IMR-90 (cell line): ENCODE results near the gene OTOGL.

ENCODE experiments used
- CHD1 ChIP-seq: IDR thresholded peaks from 2 replicates; pipeline ENCODE4 v1.6.1; 2012; ENCODE audit warnings: low read depth, low read length, improper control_type of control experiment
- MAFK ChIP-seq: IDR thresholded peaks from 2 replicates; pipeline ENCODE4 v1.6.1; 2012; ENCODE audit warnings: low read depth, low read length, improper control_type of control experiment
- MAZ ChIP-seq: IDR thresholded peaks from 2 replicates; pipeline ENCODE4 v1.6.1; 2012; ENCODE audit warnings: low read depth, mild to moderate bottlenecking, low read length, improper control_type of control experiment, moderate library complexity, borderline replicate concordance
- MXI1 ChIP-seq: IDR thresholded peaks from 2 replicates; pipeline ENCODE4 v1.6.1; 2012; ENCODE audit warnings: low read depth, mild to moderate bottlenecking, low read length, moderate library complexity, borderline replicate concordance
- POLR2A ChIP-seq: IDR thresholded peaks from 2 replicates; pipeline ENCODE4 v1.6.1; 2012; ENCODE audit warnings: mild to moderate bottlenecking, low read depth, low read length
- RAD21 ChIP-seq: IDR thresholded peaks from 2 replicates; pipeline ENCODE4 v1.6.1; 2012; ENCODE audit warnings: low read length, improper control_type of control experiment
- RFX5 ChIP-seq: IDR thresholded peaks from 2 replicates; pipeline ENCODE4 v1.8.0; 2012; ENCODE audit warnings: low read depth, mild to moderate bottlenecking, low read length, moderate library complexity
- TF ChIP-seq, protein P1 (sequence below): conservative IDR thresholded peaks from 2 replicates; pipeline ENCODE4 v1.5.1; 2012; ENCODE audit warnings: mild to moderate bottlenecking, low read depth, low read length, improper control_type of control experiment
- TF ChIP-seq, protein P2 (sequence below): fragments of 150-350 bp; IDR thresholded peaks from 2 replicates; pipeline ENCODE4 v1.6.1; 2016; ENCODE audit warnings: low read depth, mild to moderate bottlenecking, low read length, moderate library complexity, borderline replicate concordance

DNA sequence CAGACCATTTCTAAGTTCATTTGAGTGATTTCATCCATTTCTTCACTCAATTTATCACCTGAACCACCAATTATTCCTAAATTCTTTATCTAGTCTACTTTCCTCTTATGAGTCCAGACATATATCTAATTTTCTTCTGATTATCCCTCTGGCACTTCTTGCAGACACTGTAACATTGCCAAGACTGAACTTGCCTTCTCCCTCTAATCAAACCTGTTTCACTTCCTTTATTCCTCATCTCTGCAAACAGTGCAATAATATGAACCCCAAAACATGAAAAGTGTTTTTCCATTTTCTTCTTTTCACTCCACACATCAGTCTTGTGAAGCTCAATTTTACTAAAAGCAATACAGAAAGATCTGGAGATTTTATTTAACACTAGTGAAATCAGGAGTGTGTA lies 306.9 kb downstream of the OTOGL start:
- no peak for TF ChIP-seq MAZ
- TF ChIP-seq, protein P1, sequence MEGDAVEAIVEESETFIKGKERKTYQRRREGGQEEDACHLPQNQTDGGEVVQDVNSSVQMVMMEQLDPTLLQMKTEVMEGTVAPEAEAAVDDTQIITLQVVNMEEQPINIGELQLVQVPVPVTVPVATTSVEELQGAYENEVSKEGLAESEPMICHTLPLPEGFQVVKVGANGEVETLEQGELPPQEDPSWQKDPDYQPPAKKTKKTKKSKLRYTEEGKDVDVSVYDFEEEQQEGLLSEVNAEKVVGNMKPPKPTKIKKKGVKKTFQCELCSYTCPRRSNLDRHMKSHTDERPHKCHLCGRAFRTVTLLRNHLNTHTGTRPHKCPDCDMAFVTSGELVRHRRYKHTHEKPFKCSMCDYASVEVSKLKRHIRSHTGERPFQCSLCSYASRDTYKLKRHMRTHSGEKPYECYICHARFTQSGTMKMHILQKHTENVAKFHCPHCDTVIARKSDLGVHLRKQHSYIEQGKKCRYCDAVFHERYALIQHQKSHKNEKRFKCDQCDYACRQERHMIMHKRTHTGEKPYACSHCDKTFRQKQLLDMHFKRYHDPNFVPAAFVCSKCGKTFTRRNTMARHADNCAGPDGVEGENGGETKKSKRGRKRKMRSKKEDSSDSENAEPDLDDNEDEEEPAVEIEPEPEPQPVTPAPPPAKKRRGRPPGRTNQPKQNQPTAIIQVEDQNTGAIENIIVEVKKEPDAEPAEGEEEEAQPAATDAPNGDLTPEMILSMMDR, result no peak
- TF ChIP-seq, protein P2, sequence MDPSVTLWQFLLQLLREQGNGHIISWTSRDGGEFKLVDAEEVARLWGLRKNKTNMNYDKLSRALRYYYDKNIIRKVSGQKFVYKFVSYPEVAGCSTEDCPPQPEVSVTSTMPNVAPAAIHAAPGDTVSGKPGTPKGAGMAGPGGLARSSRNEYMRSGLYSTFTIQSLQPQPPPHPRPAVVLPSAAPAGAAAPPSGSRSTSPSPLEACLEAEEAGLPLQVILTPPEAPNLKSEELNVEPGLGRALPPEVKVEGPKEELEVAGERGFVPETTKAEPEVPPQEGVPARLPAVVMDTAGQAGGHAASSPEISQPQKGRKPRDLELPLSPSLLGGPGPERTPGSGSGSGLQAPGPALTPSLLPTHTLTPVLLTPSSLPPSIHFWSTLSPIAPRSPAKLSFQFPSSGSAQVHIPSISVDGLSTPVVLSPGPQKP, result no peak
- no peak for TF ChIP-seq MAFK
- no peak for TF ChIP-seq RAD21
- TF ChIP-seq POLR2A, result no peak
- no peak for TF ChIP-seq MXI1
- TF ChIP-seq CHD1, result no peak
- no peak for TF ChIP-seq RFX5
